Measurements from ENCODE around the gene EGFL7.

The EGFL7 gene

GRCh38 chr9:136685216-136685615 lies 22.5 kb downstream of the EGFL7 start:
- Histone ChIP-seq H3K36me3 (ENCODE audit: control insufficient read depth in 2 of 2, insufficient read depth in 1 of 2, low read length in 2 of 2) (peaks cover 0 to 7% of the 10 kb centered on the region in 2 experiments; a peak in 1 of 3 replicates), H3K9me3 (ENCODE audit: control insufficient read depth, insufficient read depth, low read depth, low read length) (no peaks in the 10 kb centered on the region), H3K4me3 (ENCODE audit: low read depth, low read length) (no peak overlapping the region), H3K27ac (ENCODE audit: extremely low read depth, low read depth, low read length) (no peak overlapping the region), H3K4me1 (ENCODE audit: control insufficient read depth, insufficient read depth, low read length) (peaks cover 5% of the 10 kb centered on the region)
- CTCF ChIA-PET = interaction anchor here (0.5 to 3.2 kb wide), 3 partner anchors 9 to 179 kb away, joined by 3 to 20 read pairs (median 10); no protein-coding TSS in a partner anchor
- POLR2A ChIA-PET = interaction anchor here (3.6 kb wide), 1 partner anchor 43 kb away, joined by 22 read pairs; no protein-coding TSS in a partner anchor
- TF ChIP-seq GLI2 (tag by site-specific recombination; IDR thresholded peaks at IDR 0.05; ENCODE audit: borderline replicate concordance, low read depth) = no peak
- TF ChIP-seq ZNF596 (tag by site-specific recombination; IDR thresholded peaks at IDR 0.05) = no peak
- TF ChIP-seq ZBTB1 (tag by site-specific recombination; IDR thresholded peaks at IDR 0.05) = no peak
- TF ChIP-seq ZBTB8A (tag by site-specific recombination; IDR thresholded peaks at IDR 0.05) = no peak

GRCh38 chr9:136685790-136686533 lies 23.2 kb downstream of the EGFL7 start:
- H3K27ac ChIP-seq (ENCODE audit: extremely low read depth, low read depth, low read length) = peak overlapping the region; percentile 74; the same call in 1 of the 2 replicates
- ChIA-PET CTCF (interaction anchor here (0.5 to 3.2 kb wide), 7 partner anchors 9 to 261 kb away, joined by 3 to 20 read pairs (median 5); partner anchors contain the start of gene LCN8), POLR2A (interaction anchor here (1.1 to 3.6 kb wide), 7 partner anchors 9 to 202 kb away, joined by 3 to 22 read pairs (median 5); partner anchors contain the start of gene SEC16A)
- no peak for TF ChIP-seq ZNF324 (tag by site-specific recombination; IDR thresholded peaks at IDR 0.05)
- TF ChIP-seq PATZ1 (tag by site-specific recombination; IDR thresholded peaks at IDR 0.05) = peak; percentile 17
- TF ChIP-seq SALL2 (tag by site-specific recombination; IDR thresholded peaks at IDR 0.05; ENCODE audit: borderline replicate concordance) = no peak
- peak; percentile 55 for TF ChIP-seq ZNF341 (tag by site-specific recombination; IDR thresholded peaks at IDR 0.05; ENCODE audit: low read depth)
- TF ChIP-seq ATF2 (tag by site-specific recombination; IDR thresholded peaks at IDR 0.05; ENCODE audit: low read depth) = no peak
- TF ChIP-seq ZBTB20 (tag by site-specific recombination; IDR thresholded peaks at IDR 0.05) = no peak
- no peak for TF ChIP-seq ZNF174 (tag by site-specific recombination; IDR thresholded peaks at IDR 0.05)
- TF ChIP-seq ZNF558 (tag by site-specific recombination; IDR thresholded peaks at IDR 0.05) = no peak
- no peak for TF ChIP-seq ZSCAN30 (tag by site-specific recombination; IDR thresholded peaks at IDR 0.05)
- 0 out of 2 replicates have a peak, but pooled peaks have one; percentile 11 for TF ChIP-seq PBX3 (CRISPR knock-in tag; IDR thresholded peaks at IDR 0.05)
- peak overlapping the region; percentile 71 for H3K4me3 ChIP-seq (ENCODE audit: low read depth, low read length)
- peaks cover 5% of the 10 kb centered on the region for H3K4me1 ChIP-seq (ENCODE audit: control insufficient read depth, insufficient read depth, low read length)
- H3K36me3 ChIP-seq (ENCODE audit: control insufficient read depth in 2 of 2, insufficient read depth in 1 of 2, low read length in 2 of 2) = peaks cover 0 to 7% of the 10 kb centered on the region in 2 experiments; a peak in 1 of 3 replicates
- H3K9me3 ChIP-seq (ENCODE audit: control insufficient read depth, insufficient read depth, low read depth, low read length) = no peaks in the 10 kb centered on the region

- Histone ChIP-seq H3K4me3 (ENCODE audit: low read depth, low read length) (peak overlapping the region; percentile 71), H3K36me3 (ENCODE audit: control insufficient read depth in 2 of 2, insufficient read depth in 1 of 2, low read length in 2 of 2) (peaks cover 0 to 7% of the 10 kb centered on the region in 2 experiments; a peak in 1 of 3 replicates), H3K27ac (ENCODE audit: extremely low read depth, low read depth, low read length) (peak overlapping the region; percentile 74; the same call in 1 of the 2 replicates), H3K4me1 (ENCODE audit: control insufficient read depth, insufficient read depth, low read length) (peaks cover 5% of the 10 kb centered on the region), H3K9me3 (ENCODE audit: control insufficient read depth, insufficient read depth, low read depth, low read length) (no peaks in the 10 kb centered on the region)
- POLR2A ChIA-PET = interaction anchor here (0.6 to 3.6 kb wide), 9 partner anchors 10 to 563 kb away, joined by 3 to 22 read pairs (median 5); partner anchors contain the start of gene SEC16A
- CTCF ChIA-PET = interaction anchor here (0.6 to 3.2 kb wide), 7 partner anchors 9 to 262 kb away, joined by 3 to 20 read pairs (median 5); partner anchors contain the start of gene LCN8
- no peak for TF ChIP-seq BCL11B (tag by site-specific recombination; IDR thresholded peaks at IDR 0.05; ENCODE audit: low read depth)
- TF ChIP-seq HOXC10 (CRISPR knock-in tag; IDR thresholded peaks at IDR 0.05) = no peak
- peak; percentile 60; the same call in 1 of the 2 replicates for TF ChIP-seq ZNF398 (tag by site-specific recombination; IDR thresholded peaks at IDR 0.05)
- peak; percentile 91 for TF ChIP-seq GLIS2 (tag by site-specific recombination; IDR thresholded peaks at IDR 0.05)
- peak; percentile 85 for TF ChIP-seq ZBTB8A (tag by site-specific recombination; IDR thresholded peaks at IDR 0.05)
- no peak for TF ChIP-seq ZNF843 (tag by site-specific recombination; IDR thresholded peaks at IDR 0.05)
- TF ChIP-seq IKZF3 (tag by site-specific recombination; IDR thresholded peaks at IDR 0.05) = no peak
- TF ChIP-seq TCF7L2 (IDR thresholded peaks at IDR 0.05; ENCODE audit: borderline replicate concordance, low read depth, low read length) = no peak
- TF ChIP-seq ZNF791 (tag by site-specific recombination; IDR thresholded peaks at IDR 0.05) = no peak
These were observed 23.7 kb downstream of the EGFL7 start for GRCh38 chr9:136686534-136686793.

Measured in HEK293 (cell line).